D721Med (cell line): ENCODE data around the gene SKP1.

Experiments
- DNase-seq: peaks from one replicate; pipeline ENCODE4 v3.0.0; 2011; ENCODE audit warnings: low spot score; ENCODE audit not compliant: insufficient read length
- FAIRE-seq: peaks from 2 replicates; lab custom pipeline; 2011; peaks lifted over from hg19 to GRCh38; lab: Jason Lieb, UNC
- TF ChIP-seq, protein P1 (sequence below): IDR thresholded peaks from 2 replicates; pipeline ENCODE4 v1.5.1; 2012; ENCODE audit warnings: mild to moderate bottlenecking, control low read depth; ENCODE audit not compliant: insufficient read depth; ENCODE audit errors: missing control alignments

The SKP1 gene

DNA sequence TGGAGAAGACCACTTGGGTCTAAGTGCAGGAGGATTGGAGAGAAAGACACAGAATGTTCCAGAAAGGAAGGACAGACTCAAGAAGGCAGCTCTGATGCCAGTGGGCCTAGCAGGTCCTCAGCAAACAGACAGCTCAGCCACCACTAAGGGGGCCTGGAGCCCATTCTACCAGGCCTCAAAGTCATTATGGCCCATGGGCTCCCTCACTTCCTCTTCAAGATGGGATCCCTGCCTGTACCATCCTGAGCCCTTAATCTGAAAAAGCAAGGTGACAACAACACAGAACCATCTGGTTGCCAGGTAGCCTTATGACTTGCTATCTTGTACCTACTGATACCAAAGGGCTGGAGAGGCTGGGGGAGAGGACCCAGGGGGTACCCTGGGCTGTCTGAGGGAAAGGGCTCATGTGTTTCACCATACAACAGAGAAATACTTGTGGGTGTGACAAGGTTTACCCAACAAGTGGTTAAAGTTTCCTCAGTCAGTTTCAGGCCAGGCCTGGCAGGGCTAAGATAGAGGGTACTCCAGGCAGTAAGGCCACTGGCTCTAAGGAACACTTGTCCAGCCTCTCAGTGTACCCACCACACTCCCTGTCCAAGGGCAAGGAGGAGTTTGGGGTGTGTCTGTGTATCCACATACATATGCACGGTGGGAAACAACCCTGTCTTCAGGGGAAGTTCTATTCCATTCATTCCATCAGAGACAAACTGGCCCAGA, 31.6 kb downstream of the SKP1 start:
- DNase-seq, result no peak
- FAIRE-seq, result no peak
- TF ChIP-seq, protein P1, sequence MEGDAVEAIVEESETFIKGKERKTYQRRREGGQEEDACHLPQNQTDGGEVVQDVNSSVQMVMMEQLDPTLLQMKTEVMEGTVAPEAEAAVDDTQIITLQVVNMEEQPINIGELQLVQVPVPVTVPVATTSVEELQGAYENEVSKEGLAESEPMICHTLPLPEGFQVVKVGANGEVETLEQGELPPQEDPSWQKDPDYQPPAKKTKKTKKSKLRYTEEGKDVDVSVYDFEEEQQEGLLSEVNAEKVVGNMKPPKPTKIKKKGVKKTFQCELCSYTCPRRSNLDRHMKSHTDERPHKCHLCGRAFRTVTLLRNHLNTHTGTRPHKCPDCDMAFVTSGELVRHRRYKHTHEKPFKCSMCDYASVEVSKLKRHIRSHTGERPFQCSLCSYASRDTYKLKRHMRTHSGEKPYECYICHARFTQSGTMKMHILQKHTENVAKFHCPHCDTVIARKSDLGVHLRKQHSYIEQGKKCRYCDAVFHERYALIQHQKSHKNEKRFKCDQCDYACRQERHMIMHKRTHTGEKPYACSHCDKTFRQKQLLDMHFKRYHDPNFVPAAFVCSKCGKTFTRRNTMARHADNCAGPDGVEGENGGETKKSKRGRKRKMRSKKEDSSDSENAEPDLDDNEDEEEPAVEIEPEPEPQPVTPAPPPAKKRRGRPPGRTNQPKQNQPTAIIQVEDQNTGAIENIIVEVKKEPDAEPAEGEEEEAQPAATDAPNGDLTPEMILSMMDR, result no peak

DNA sequence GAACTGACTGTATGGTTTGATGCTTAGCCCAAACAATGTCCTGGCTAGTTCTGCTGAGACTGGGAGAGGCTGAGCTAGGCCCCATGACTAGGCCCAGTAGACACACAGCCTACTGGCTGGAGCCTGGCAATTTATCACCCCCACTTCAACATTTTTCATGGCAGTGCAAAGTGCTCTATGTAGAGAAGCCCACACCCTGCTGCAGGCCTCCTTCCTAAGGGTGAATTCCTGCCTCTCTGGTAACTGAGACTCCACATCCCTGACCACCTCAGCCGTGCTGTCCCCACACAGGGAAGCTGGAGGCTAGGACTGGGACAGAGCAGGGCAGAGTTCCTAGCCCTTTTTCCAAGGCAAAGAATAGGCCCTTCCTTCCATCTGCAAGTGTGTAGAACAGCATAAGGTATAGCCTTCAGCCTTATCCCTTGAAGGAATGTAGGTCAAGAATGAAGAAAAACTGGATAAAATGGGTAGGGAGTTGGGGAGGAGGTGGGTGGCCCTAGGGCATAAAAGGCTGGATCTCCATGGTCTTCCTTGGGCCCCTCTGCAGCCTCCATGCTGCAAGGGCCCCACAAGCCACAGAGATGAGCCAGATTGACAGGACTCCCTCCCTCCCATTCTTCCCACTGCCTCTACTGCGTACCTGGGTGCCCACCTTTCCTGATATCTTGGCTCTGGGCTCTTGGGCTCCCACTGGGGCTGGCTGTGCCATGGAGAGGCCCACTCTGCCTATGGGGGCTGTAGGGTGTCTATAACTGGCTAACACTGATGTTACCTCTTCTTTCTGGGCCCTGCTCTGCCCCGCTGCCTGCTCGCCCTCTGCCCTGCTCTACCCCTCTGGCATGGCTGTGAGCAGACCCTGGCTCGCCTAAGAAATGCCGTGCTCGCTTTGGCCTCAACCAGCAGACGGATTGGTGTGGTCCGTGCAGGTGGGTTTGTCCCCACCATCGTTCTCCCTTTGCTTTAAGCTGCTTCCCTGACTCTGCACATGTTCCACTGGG, 32.5 kb downstream of the SKP1 start:
- DNase-seq, result no peak
- no peak for FAIRE-seq
- TF ChIP-seq, protein P1, result no peak

DNA sequence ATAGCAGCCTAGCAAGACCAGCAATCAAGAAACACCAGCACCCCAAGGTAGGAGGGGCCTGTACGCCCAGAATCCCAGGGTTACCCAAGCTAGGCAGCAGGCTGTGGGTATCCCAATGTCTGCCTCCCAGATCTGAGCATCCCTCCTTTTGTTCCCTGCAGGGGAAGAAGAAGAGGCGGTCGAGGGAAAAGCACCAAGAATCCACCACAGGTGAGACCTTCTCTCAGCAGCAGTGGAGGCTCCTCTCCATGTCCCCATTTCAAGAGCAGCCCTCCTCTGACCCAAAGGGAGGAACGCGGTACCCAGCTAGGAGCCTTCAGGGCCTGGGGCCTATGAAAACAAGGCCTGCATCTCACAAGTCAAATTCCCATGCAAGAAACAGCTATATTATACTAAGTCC, 33.3 kb downstream of the SKP1 start:
- DNase-seq, result no peak
- TF ChIP-seq, protein P1, result no peak
- FAIRE-seq, result no peak

DNA sequence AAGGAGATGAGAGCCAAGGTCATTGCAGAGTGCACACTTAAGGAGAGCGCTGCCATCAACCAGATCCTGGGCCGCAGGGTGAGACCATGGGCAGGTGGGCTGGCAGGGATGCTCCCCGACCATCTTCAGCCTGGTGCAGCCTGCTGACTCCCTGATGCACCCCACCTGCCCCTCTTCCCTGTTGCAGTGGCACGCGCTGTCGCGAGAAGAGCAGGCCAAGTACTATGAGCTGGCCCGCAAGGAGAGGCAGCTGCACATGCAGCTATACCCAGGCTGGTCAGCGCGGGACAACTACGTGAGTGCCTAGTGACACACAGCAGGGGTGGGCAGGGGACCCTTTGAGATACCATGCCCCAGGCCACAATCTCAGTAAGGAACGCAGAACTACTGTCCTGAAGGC, 33.9 kb downstream of the SKP1 start:
- TF ChIP-seq, protein P1, result no peak
- DNase-seq (no peak), FAIRE-seq (no peak)

DNA sequence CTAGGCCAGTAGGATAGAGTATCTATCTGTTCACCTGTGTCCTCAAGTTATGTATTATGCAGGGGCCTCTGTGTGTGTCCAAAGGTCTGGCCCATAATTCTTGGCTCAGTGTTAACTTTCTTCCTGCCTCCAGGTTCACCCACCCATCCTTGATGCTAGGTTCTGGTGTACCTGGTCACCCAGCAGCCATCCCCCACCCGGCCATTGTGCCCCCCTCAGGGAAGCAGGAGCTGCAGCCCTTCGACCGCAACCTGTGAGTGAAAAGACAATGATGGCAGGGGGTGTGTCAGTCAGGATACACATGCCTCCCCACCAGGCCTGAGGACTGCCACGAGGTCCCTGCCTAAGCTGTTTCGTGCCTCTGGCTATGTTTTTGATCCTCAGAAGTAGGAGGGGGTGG, 34.7 kb downstream of the SKP1 start:
- TF ChIP-seq, protein P1, result no peak
- FAIRE-seq, result no peak
- no peak for DNase-seq

DNA sequence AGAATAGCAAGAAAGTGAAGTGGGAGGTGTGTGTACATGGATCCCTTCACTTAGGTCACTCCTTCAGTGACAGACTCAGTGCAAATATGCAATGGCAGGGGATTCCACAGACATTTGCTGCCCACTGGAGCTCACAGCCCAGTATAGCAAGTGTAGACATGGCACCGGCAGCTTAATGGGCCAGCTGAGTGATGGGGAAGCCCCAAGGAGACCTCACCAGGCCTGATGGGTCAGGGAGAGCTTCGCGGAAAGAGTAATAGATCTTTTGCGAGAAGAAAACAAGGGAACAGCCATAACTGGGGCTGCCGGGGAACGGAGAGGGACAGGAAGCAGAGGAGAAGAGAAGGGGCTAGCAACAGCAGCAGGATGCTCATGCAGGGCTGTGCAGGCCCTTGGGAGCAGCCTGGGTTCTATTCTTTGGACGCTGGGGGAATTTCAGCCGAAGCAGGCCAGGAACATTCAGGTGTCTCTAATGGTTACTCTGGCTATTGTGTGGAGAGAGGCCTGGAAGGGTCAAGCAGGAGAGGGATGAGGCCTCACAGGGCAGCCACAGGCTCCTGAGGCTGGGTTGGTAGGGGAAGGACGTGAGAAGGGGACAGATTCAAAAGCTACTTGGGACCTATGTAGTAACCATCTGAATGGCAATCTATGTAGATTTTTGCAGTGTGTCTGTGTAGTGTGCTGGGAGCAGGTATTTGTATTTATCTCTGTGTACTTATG, 35.3 kb downstream of the SKP1 start:
- DNase-seq (no peak), FAIRE-seq (no peak)
- TF ChIP-seq, protein P1, result no peak
